GM19328 (cell line): ENCODE data around the gene KRT1.
"Not testable (repeated sequence)": the region's sequence is repeated elsewhere in the genome, so short reads cannot be mapped to it uniquely, and the experiment has no call there.

ENCODE experiments used
- ATAC-seq: cut with Tn5 transposase; IDR thresholded peaks from one replicate; pipeline ENCODE4 v1.9.1; 2021; ENCODE audit warnings: mild to moderate bottlenecking, moderate library complexity; ENCODE audit not compliant: unreplicated experiment

The KRT1 gene

DNA sequence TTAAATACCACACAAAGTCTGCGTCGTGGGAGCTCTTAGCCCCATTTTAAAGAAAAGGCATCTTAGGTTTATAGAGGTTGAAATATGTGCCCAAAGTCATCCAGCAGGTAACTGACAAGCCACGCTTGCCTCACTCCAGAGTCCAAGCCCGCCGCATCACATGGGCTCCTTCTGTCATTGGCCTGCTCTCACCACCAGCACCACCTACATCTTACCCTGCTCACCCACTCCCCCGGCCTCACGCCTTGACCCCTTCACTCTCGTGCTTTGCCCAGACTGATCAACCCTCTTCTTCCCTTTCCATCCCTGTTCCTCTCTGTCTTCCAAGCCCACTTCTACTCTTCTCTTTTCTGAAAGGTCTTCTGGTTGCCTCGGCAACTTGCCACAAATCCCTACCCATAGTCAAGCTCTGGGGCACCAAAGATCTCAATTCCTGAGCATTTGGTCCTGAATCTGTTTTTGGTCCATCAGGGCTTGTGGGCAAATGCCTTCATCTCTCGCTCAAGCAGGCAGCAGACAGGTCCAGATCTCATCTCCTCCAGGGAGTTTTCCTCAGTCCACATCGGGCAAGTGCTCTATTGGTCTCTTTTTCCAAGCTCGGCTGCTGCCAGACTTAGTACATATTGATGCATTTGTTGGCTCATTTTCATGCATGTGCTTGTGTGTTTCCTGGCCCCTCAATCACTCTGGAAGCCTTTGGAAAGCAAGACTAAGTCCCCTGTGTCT, 3.5 kb upstream of the KRT1 start:
- ATAC-seq = no peak

- ATAC-seq = no peak
Observed at GRCh38 chr12:52682938-52683574, 2.8 kb upstream of the KRT1 start.

GRCh38 chr12:52682381-52682660, 2.1 kb upstream of the KRT1 start:
- no peak for ATAC-seq

- no peak for ATAC-seq
Observed at GRCh38 chr12:52681526-52682380, 1.5 kb upstream of the KRT1 start.

GRCh38 chr12:52679875-52680274, 332 bp downstream of the KRT1 start:
- no peak for ATAC-seq

DNA sequence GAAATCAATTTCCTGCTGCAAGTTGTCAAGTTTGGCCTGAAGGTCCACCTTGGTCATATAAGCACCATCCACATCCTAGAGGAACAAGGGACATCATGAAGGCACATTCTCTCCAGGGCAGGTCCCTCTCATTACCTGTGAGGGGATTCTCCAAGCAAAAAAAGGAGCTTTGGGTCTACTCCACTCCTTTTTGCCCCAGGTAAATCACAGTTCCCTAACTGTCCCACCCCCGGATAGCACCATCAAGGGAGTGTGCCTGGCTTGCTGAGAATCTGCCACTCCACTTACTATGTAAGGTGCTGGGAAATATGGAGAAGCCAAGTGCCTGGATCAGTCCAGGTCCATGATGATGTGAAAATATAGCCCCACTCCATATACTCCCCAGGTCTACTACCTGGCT, 2.5 kb downstream of the KRT1 start:
- no peak for ATAC-seq

- no peak for ATAC-seq
Observed at GRCh38 chr12:52677126-52677525, 3.1 kb downstream of the KRT1 start.

GRCh38 chr12:52676163-52676562, 4.0 kb downstream of the KRT1 start:
- ATAC-seq = no peak

GRCh38 chr12:52675301-52675701, 4.9 kb downstream of the KRT1 start:
- no peak for ATAC-seq

- ATAC-seq = no peak
Observed at GRCh38 chr12:52674433-52674775, 5.8 kb downstream of the KRT1 start.

DNA sequence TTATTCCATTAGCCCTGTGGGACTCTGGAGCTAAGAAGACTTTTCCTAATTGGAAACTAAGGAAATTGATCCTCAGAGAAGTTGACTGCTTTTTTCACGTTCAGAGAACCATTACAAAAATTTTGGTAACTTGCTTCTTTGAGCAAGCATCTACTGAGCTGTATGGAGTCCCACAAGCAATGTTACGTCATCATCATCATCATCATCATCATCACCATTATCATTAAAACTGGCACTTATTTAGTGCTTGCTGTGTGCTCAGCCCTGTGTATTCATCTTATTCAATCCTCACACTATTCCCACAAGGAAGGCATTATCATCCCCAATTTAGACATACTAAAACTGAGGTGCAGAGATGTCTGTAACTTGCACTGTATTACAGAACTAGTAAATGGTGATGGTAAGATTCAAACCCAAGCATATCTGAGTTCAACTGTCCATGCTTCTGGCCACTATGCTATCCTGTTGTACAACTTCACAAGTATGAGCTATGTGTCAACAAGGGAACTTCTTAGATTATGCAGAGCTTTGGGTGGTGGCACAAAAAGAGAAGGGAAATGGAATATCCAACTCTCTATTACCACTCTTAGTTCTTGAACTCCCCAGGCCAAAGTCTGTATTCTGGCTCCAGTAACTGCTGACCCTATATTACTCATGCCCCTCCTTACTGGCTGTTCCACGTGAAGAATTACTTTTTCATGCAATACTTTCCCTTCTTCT, 6.3 kb downstream of the KRT1 start:
- no peak for ATAC-seq

- no peak for ATAC-seq
Observed at GRCh38 chr12:52673217-52673616, 7.0 kb downstream of the KRT1 start.

GRCh38 chr12:52672321-52672933, 7.8 kb downstream of the KRT1 start:
- no peak for ATAC-seq

GRCh38 chr12:52670961-52671360, 9.2 kb downstream of the KRT1 start:
- no peak for ATAC-seq

- ATAC-seq = no peak
Observed at GRCh38 chr12:52670506-52670905, 9.7 kb downstream of the KRT1 start.

DNA sequence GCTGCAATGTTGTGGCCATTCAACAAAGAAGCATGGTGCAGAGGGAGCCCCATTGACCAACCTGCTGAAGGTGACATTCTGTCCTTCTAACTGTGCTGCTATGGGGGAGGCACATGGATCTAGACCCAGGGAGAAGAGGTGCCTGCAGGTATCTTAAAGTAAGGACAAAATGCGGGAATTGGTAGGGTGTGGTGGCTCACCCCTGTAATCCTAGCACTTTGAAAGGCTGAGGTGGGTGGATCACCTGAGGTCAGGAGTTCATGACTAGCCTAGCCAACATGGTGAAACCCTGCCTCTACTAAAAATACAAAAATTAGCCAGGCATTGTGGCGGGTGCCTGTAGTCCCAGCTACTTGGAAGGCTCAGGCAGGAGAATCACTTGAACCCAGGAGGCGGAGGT, 10.3 kb downstream of the KRT1 start:
- ATAC-seq = not testable (repeated sequence)

GRCh38 chr12:52669426-52669825, 10.8 kb downstream of the KRT1 start:
- ATAC-seq = no peak

- ATAC-seq = no peak
Observed at GRCh38 chr12:52667931-52668330, 12.3 kb downstream of the KRT1 start.

DNA sequence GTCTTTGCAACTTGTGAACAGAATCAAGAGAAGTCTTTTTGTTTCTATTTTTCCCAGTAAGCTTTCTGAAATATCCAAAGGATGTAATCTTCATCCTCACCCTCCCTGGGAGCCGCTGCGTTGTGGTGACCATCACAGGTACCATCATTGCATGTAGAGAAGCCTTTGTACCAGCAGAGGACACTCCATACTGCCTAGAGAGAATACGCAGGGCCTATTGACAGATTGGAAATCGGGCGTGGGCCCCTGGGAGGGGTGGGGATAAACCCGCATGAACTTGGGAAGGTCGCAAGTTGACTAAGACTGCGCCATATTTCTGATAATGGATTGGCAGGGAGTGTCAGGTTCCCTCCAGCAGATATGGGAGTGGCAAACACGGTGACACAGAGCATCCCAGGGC, 12.7 kb downstream of the KRT1 start:
- ATAC-seq = no peak

- ATAC-seq = no peak
Observed at GRCh38 chr12:52666471-52666870, 13.7 kb downstream of the KRT1 start.

GRCh38 chr12:52663420-52663819, 16.8 kb downstream of the KRT1 start:
- ATAC-seq = no peak
